GM23338 (cell line): ENCODE measurements around the gene ARPC2.

Source experiments
- CREB1 ChIP-seq: fragments of 250-450 bp; sonication (Bioruptor Pico); IDR thresholded peaks from 2 replicates; pipeline ENCODE4 v1.5.0; 2020; ENCODE audit warnings: low read depth, mild to moderate bottlenecking, moderate library complexity
- CTCF ChIP-seq, 2 experiments: fragments of 200-600 bp in 1 of 2; sonication (generic) in 1 of 2; conservative IDR thresholded peaks; 2 replicates each; pipeline versions ENCODE4 v1.5.1 to v1.6.1; 2016 to 2017; ENCODE audit warnings: antibody characterized with exemption in 2 of 2, low read depth in 2 of 2, mild to moderate bottlenecking in 2 of 2, moderate library complexity in 1 of 2
- EZH2 ChIP-seq: fragments of 200-600 bp; sonication (generic); IDR thresholded peaks from one replicate; pipeline ENCODE4 v1.8.0; 2017; ENCODE audit warnings: antibody characterized with exemption, mild to moderate bottlenecking, low read depth; ENCODE audit not compliant: unreplicated experiment
- EZH2phosphoT487 ChIP-seq: fragments of 200-600 bp; sonication (generic); IDR thresholded peaks from one replicate; pipeline ENCODE4 v1.8.1; 2018; ENCODE audit warnings: antibody characterized with exemption; ENCODE audit not compliant: unreplicated experiment
- JUNB ChIP-seq: IDR thresholded peaks from one replicate; pipeline ENCODE4 v1.6.1; 2016; ENCODE audit warnings: antibody characterized with exemption; ENCODE audit not compliant: unreplicated experiment
- POLR2AphosphoS5 ChIP-seq: IDR thresholded peaks from 2 replicates; pipeline ENCODE4 v1.6.1; 2016; ENCODE audit warnings: antibody characterized with exemption, low read depth
- REST ChIP-seq: IDR thresholded peaks from one replicate; pipeline ENCODE4 v1.6.1; 2018; ENCODE audit warnings: antibody characterized with exemption; ENCODE audit not compliant: unreplicated experiment
- ZNF331 ChIP-seq: fragments of 250-450 bp; sonication (Bioruptor Pico); IDR thresholded peaks from 2 replicates; pipeline ENCODE4 v1.5.0; 2020; ENCODE audit warnings: low read depth, mild to moderate bottlenecking, moderate library complexity

GRCh38 chr2:218274586-218274985 is 57.6 kb downstream of the ARPC2 start:
- TF ChIP-seq CTCF (conservative IDR thresholded peaks at IDR 0.05; ENCODE audit: low read depth in 2 of 2) (no peak), POLR2AphosphoS5 (no peak), EZH2 (no peak), EZH2phosphoT487 (no peak), REST (no peak), CREB1 (CRISPR knock-in tag) (no peak), JUNB (no peak), ZNF331 (CRISPR knock-in tag) (no peak)
